Mammary epithelial cell (primary cell): ENCODE data around the gene PLXNA4.

ENCODE experiments used
- CTCF ChIP-seq, 2 donors: IDR thresholded peaks in 1 of 2; conservative IDR thresholded peaks in 1 of 2; 2 replicates each; pipeline ENCODE4 v1.5.1; 2011 to 2012; ENCODE audit warnings: inconsistent platforms in 2 of 2, low read length in 2 of 2, mild to moderate bottlenecking in 2 of 2, control low read depth in 1 of 2, low read depth in 1 of 2; ENCODE audit not compliant: insufficient read depth in 1 of 2; ENCODE audit errors: extremely low read depth in 1 of 2
- EZH2 ChIP-seq: IDR thresholded peaks from 2 replicates; pipeline ENCODE4 v1.6.1; 2012; ENCODE audit warnings: low read length, inconsistent platforms, borderline replicate concordance

DNA sequence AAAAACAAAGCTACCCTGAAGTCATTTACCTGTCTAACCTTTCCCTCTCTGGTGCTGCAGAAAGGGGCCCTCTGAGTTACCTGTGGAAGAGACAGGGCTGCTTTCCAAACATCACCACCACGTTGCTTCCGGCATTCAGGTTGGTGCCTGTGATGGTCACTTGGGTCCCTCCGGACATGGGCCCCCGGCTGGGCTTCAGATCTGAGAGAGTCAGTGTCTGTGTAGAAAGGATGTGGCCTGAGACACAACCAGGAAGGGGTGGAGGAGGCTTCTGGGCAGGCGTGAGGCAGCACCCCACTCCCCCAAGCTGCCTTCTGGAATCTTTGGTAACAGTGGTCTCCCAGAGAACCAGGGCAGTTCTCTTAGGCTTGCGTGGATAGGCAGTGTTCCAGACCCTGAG lies 388.9 kb downstream of the PLXNA4 start:
- TF ChIP-seq CTCF (conservative IDR thresholded peaks at IDR 0.05 in 1 of 2, IDR thresholded peaks at IDR 0.05 in 1 of 2; ENCODE audit: extremely low read depth in 1 of 2, insufficient read depth in 1 of 2, low read depth in 1 of 2, low read length in 2 of 2), result no peak
- TF ChIP-seq EZH2, result no peak
